SK-N-SH treated with all-trans-retinoic acid at 6 μM for 48 hours (cell line): ENCODE results near the gene MS4A18.
"Not testable (repeated sequence)": the region's sequence is repeated elsewhere in the genome, so short reads cannot be mapped to it uniquely, and the experiment has no call there.

Experiments used
- ATAC-seq: fragments of 200-7000 bp; cut with Tn5 transposase; 3 replicates; pipeline ENCODE4 v1.9.1; 2020; ENCODE audit warnings: mild to moderate bottlenecking, moderate library complexity
- ARNTL ChIP-seq: fragments of 450-650 bp; formaldehyde crosslinking; IDR thresholded peaks from 2 replicates; pipeline ENCODE4 v1.5.0; 2020; ENCODE audit warnings: low read depth, mild to moderate bottlenecking, moderate library complexity, borderline replicate concordance
- BACH2 ChIP-seq: fragments of 250-450 bp; sonication (Bioruptor Pico); IDR thresholded peaks from 2 replicates; pipeline ENCODE4 v1.9.0; 2021; ENCODE audit warnings: mild to moderate bottlenecking, borderline replicate concordance
- CSDC2 ChIP-seq: fragments of 250-450 bp; sonication (Bioruptor Pico); IDR thresholded peaks from 2 replicates; pipeline ENCODE4 v1.5.0; 2020; ENCODE audit warnings: mild to moderate bottlenecking, moderate library complexity
- ESRRG ChIP-seq: fragments of 250-450 bp; sonication (Bioruptor Pico); IDR thresholded peaks from 2 replicates; pipeline ENCODE4 v1.6.1; 2021; ENCODE audit warnings: mild to moderate bottlenecking
- GLIS3 ChIP-seq: fragments of 250-450 bp; sonication (Bioruptor Pico); IDR thresholded peaks from 2 replicates; pipeline ENCODE4 v1.5.0; 2020; ENCODE audit warnings: mild to moderate bottlenecking, moderate library complexity
- ISL1 ChIP-seq: fragments of 250-450 bp; sonication (Bioruptor Pico); IDR thresholded peaks from 2 replicates; pipeline ENCODE4 v2.1.2; 2022; ENCODE audit warnings: mild to moderate bottlenecking, moderate library complexity
- OSR1 ChIP-seq: fragments of 250-450 bp; sonication (Bioruptor Pico); IDR thresholded peaks from 2 replicates; pipeline ENCODE4 v1.8.0; 2022; ENCODE audit warnings: moderate library complexity, mild to moderate bottlenecking, inconsistent platforms
- PPARA ChIP-seq: fragments of 250-450 bp; sonication (Bioruptor Pico); IDR thresholded peaks from 2 replicates; pipeline ENCODE4 v1.5.0; 2020; ENCODE audit warnings: mild to moderate bottlenecking, borderline replicate concordance
- RARB ChIP-seq: fragments of 250-450 bp; sonication (Bioruptor Pico); IDR thresholded peaks from 2 replicates; pipeline ENCODE4 v1.8.0; 2021; ENCODE audit warnings: mild to moderate bottlenecking, moderate library complexity
- SNAI2 ChIP-seq: fragments of 250-450 bp; sonication (Bioruptor Pico); IDR thresholded peaks from 2 replicates; pipeline ENCODE4 v1.5.0; 2020; ENCODE audit warnings: mild to moderate bottlenecking, moderate library complexity
- TCF4 ChIP-seq: fragments of 250-450 bp; sonication (Bioruptor Pico); IDR thresholded peaks from 2 replicates; pipeline ENCODE4 v1.8.0; 2021; ENCODE audit warnings: mild to moderate bottlenecking, moderate library complexity, borderline replicate concordance
- TOX ChIP-seq: fragments of 250-450 bp; sonication (Bioruptor Pico); IDR thresholded peaks from 2 replicates; pipeline ENCODE4 v1.8.0; 2021; ENCODE audit warnings: mild to moderate bottlenecking, moderate library complexity, borderline replicate concordance
- ZC3H10 ChIP-seq: fragments of 250-450 bp; sonication (Bioruptor Pico); IDR thresholded peaks from 2 replicates; pipeline ENCODE4 v1.5.1; 2021; ENCODE audit warnings: mild to moderate bottlenecking, moderate library complexity
- ZFP3 ChIP-seq: fragments of 250-450 bp; sonication (Bioruptor Pico); IDR thresholded peaks from 2 replicates; pipeline ENCODE4 v1.5.0; 2020; ENCODE audit warnings: mild to moderate bottlenecking, moderate library complexity
- ZFP30 ChIP-seq: fragments of 450-650 bp; formaldehyde crosslinking; IDR thresholded peaks from 2 replicates; pipeline ENCODE4 v1.5.0; 2022; ENCODE audit warnings: mild to moderate bottlenecking, moderate library complexity
- ZNF565 ChIP-seq: fragments of 450-650 bp; formaldehyde crosslinking; conservative IDR thresholded peaks from 2 replicates; pipeline ENCODE4 v1.5.0; 2020; ENCODE audit warnings: low read depth, mild to moderate bottlenecking, moderate library complexity
- ZNF70 ChIP-seq: fragments of 450-650 bp; formaldehyde crosslinking; IDR thresholded peaks from 2 replicates; pipeline ENCODE4 v1.5.0; 2020; ENCODE audit warnings: mild to moderate bottlenecking, moderate library complexity
- ZNF8 ChIP-seq: fragments of 450-650 bp; formaldehyde crosslinking; IDR thresholded peaks from 2 replicates; pipeline ENCODE4 v1.5.0; 2020; ENCODE audit warnings: mild to moderate bottlenecking, moderate library complexity
- TF ChIP-seq, protein P1 (sequence below): fragments of 250-450 bp; sonication (Bioruptor Pico); IDR thresholded peaks from 2 replicates; pipeline ENCODE4 v1.5.1; 2021; ENCODE audit warnings: mild to moderate bottlenecking, moderate library complexity
- TF ChIP-seq, protein P2 (sequence below): fragments of 250-450 bp; sonication (Bioruptor Pico); IDR thresholded peaks from 2 replicates; pipeline ENCODE4 v1.5.1; 2020; ENCODE audit warnings: low read depth, mild to moderate bottlenecking, moderate library complexity
- TF ChIP-seq, protein P3 (sequence below): fragments of 250-450 bp; sonication (Bioruptor Pico); IDR thresholded peaks from 2 replicates; pipeline ENCODE4 v1.8.0; 2021; ENCODE audit warnings: low read depth, mild to moderate bottlenecking, moderate library complexity, borderline replicate concordance
- TF ChIP-seq, protein P4 (sequence below): fragments of 250-450 bp; sonication (Bioruptor Pico); IDR thresholded peaks from 2 replicates; pipeline ENCODE4 v1.8.0; 2020; ENCODE audit warnings: mild to moderate bottlenecking, moderate library complexity, borderline replicate concordance

Gene MS4A18

DNA sequence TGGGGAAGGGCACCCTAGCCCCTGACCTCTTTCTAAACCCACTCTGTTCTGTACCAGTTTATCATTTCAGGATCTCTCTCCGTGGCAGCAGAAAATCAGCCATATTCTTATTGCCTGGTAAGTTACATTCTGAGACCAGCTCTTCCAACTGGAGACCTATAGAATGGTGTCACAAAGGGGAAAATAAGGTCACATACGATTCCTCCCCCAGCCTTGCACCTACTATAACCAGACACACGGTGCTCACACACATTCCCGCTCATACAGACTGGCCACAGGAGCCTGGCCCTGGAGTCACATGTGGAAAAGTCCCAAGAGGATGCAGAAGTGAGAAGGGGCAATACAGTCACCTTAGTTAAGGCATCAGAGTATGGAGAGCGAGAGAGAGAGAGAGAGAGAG is 17.6 kb upstream of the MS4A18 start (continued):
- TF ChIP-seq, protein P1, sequence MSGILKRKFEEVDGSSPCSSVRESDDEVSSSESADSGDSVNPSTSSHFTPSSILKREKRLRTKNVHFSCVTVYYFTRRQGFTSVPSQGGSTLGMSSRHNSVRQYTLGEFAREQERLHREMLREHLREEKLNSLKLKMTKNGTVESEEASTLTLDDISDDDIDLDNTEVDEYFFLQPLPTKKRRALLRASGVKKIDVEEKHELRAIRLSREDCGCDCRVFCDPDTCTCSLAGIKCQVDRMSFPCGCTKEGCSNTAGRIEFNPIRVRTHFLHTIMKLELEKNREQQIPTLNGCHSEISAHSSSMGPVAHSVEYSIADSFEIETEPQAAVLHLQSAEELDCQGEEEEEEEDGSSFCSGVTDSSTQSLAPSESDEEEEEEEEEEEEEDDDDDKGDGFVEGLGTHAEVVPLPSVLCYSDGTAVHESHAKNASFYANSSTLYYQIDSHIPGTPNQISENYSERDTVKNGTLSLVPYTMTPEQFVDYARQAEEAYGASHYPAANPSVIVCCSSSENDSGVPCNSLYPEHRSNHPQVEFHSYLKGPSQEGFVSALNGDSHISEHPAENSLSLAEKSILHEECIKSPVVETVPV (CRISPR knock-in tag) = no peak
- no peak for TF ChIP-seq CSDC2
- no peak for TF ChIP-seq ZNF70 (CRISPR knock-in tag)
- TF ChIP-seq ARNTL = no peak
- TF ChIP-seq ZFP3 (CRISPR knock-in tag) = no peak
- TF ChIP-seq BACH2 (CRISPR knock-in tag) = no peak
- TF ChIP-seq, protein P2, sequence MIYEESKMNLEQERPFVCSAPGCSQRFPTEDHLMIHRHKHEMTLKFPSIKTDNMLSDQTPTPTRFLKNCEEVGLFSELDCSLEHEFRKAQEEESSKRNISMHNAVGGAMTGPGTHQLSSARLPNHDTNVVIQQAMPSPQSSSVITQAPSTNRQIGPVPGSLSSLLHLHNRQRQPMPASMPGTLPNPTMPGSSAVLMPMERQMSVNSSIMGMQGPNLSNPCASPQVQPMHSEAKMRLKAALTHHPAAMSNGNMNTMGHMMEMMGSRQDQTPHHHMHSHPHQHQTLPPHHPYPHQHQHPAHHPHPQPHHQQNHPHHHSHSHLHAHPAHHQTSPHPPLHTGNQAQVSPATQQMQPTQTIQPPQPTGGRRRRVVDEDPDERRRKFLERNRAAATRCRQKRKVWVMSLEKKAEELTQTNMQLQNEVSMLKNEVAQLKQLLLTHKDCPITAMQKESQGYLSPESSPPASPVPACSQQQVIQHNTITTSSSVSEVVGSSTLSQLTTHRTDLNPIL = no peak
- no peak for TF ChIP-seq ESRRG (CRISPR knock-in tag)
- TF ChIP-seq, protein P3, sequence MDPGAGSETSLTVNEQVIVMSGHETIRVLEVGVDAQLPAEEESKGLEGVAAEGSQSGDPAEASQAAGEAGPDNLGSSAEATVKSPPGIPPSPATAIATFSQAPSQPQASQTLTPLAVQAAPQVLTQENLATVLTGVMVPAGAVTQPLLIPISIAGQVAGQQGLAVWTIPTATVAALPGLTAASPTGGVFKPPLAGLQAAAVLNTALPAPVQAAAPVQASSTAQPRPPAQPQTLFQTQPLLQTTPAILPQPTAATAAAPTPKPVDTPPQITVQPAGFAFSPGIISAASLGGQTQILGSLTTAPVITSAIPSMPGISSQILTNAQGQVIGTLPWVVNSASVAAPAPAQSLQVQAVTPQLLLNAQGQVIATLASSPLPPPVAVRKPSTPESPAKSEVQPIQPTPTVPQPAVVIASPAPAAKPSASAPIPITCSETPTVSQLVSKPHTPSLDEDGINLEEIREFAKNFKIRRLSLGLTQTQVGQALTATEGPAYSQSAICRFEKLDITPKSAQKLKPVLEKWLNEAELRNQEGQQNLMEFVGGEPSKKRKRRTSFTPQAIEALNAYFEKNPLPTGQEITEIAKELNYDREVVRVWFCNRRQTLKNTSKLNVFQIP (CRISPR knock-in tag) = no peak

DNA sequence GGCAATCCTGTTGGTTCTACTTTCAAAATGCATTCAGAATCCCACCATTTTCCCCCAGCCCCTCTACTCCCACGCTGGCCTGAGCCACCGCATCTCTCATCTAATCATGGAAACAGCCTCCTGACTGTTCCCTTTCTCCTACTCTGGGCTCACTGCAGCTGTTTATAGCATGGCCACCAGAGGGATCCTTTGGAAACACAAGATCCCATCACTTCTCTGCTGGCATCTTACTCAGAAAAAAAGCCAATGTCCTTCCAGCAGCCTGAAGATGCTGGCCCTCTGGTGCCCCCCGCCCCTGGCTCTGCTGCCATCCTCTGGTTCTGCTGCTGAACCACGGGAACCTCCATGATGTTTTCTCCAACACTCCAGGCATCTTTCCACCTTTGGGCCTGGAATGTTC is 14.0 kb upstream of the MS4A18 start:
- no peak for ATAC-seq
- TF ChIP-seq ZNF565 (no peak), PPARA (CRISPR knock-in tag) (no peak), ZNF70 (CRISPR knock-in tag) (no peak)

DNA sequence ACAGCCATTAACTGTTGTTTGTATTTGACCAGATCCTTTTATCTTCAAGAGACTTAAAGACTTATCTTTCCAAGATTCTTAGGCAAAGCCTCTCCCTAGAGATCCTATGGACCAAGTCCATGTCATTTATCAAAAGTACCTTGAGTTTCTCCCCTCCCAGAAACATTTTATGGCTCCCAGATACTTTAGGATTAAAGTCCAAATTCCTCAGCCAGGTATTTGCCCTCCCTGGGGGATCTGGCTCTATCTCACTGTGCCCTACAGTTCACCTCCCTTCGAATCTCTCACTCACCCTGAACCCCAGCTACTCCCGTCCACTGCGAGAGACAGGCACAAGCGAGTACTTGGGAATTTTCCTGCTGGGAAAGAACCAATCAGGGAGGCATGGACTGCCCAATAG is 13.2 kb upstream of the MS4A18 start:
- no peak for TF ChIP-seq TOX (CRISPR knock-in tag)
- TF ChIP-seq RARB = no peak
- TF ChIP-seq ISL1 (CRISPR knock-in tag) = no peak
- ATAC-seq = no peak

DNA sequence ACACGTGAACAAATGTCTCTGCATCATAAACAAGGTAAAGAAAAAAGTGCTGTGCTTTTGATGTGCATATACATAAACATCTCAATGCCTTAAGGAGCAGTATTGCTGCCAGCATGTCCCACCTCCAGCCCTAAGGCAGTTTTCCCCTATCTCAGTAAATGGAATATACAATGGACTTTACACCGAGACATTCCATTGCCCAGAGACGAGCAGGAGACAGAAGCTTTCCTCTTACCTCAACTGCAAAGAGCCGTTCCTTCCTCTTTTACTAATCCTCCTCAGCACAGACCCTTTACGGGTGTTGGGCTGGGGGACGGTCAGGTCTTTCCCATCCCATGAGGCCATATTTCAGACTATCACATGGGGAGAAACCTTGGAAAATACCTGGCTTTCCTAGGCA is 11.1 kb upstream of the MS4A18 start:
- ATAC-seq = not testable (repeated sequence)

DNA sequence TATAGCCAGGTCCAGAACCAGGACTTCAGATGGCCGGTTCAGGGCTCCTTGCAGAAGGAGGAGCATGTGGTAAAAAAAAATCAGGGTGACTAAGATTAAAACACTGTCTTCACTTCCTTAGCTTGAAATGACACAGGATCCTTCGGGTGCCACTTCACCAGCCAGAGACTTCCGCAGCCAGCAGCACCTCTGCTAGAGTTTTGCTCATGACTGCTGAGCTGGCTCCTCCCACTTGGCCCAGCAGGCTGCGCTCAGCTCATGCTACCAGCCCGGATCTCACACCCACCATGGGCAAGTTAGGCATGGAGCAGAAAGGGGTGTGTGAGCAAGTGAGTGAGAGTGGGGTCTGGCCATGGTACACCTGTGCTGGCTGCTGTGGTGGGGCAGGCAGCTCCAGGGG is 6.6 kb upstream of the MS4A18 start:
- no peak for TF ChIP-seq ZNF8 (CRISPR knock-in tag)
- no peak for TF ChIP-seq ZC3H10 (CRISPR knock-in tag)
- no peak for TF ChIP-seq BACH2 (CRISPR knock-in tag)
- TF ChIP-seq TCF4 (CRISPR knock-in tag) = no peak
- no peak for TF ChIP-seq GLIS3 (CRISPR knock-in tag)
- no peak for TF ChIP-seq ESRRG (CRISPR knock-in tag)
- no peak for TF ChIP-seq CSDC2
- no peak for TF ChIP-seq SNAI2 (CRISPR knock-in tag)
- no peak for TF ChIP-seq ZFP3 (CRISPR knock-in tag)
- TF ChIP-seq, protein P1 (CRISPR knock-in tag) = no peak
- no peak for TF ChIP-seq PPARA (CRISPR knock-in tag)
- TF ChIP-seq ZFP30 (CRISPR knock-in tag) = no peak
- TF ChIP-seq, protein P2 = no peak
- no peak for TF ChIP-seq OSR1 (CRISPR knock-in tag)
- no peak for TF ChIP-seq TOX (CRISPR knock-in tag)
- no peak for TF ChIP-seq ISL1 (CRISPR knock-in tag)
- TF ChIP-seq RARB = no peak
- TF ChIP-seq, protein P4, sequence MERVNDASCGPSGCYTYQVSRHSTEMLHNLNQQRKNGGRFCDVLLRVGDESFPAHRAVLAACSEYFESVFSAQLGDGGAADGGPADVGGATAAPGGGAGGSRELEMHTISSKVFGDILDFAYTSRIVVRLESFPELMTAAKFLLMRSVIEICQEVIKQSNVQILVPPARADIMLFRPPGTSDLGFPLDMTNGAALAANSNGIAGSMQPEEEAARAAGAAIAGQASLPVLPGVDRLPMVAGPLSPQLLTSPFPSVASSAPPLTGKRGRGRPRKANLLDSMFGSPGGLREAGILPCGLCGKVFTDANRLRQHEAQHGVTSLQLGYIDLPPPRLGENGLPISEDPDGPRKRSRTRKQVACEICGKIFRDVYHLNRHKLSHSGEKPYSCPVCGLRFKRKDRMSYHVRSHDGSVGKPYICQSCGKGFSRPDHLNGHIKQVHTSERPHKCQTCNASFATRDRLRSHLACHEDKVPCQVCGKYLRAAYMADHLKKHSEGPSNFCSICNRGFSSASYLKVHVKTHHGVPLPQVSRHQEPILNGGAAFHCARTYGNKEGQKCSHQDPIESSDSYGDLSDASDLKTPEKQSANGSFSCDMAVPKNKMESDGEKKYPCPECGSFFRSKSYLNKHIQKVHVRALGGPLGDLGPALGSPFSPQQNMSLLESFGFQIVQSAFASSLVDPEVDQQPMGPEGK (CRISPR knock-in tag) = no peak
- ATAC-seq = no peak
